Osteoblast (primary cell): ENCODE measurements around the gene ZNF536. TPM values are rescaled to one million over a fixed set of nuclear protein-coding genes. Genes with fewer than 3 reads are reported as not detected.

Source experiments
- DNase-seq: peaks from one replicate; pipeline ENCODE4 v3.0.0; 2011; ENCODE audit warnings: low spot score, mixed read lengths; ENCODE audit not compliant: insufficient read length; ENCODE audit errors: missing footprints
- H2AFZ ChIP-seq: 2 replicates; pipeline ENCODE4 v1.6.0; 2011; ENCODE audit warnings: mild to moderate bottlenecking, low read length
- H3K27ac ChIP-seq: 2 replicates; pipeline ENCODE4 v1.5.1; 2011; ENCODE audit warnings: mild to moderate bottlenecking, low read depth, low read length, moderate library complexity
- H3K27me3 ChIP-seq: 2 replicates; pipeline ENCODE4 v1.6.0; 2012; ENCODE audit warnings: mild to moderate bottlenecking, control low read depth, inconsistent platforms, low read length, moderate library complexity; ENCODE audit not compliant: insufficient read depth
- H3K36me3 ChIP-seq: 2 replicates; pipeline ENCODE4 v1.5.1; 2011; ENCODE audit warnings: mild to moderate bottlenecking, low read length, control low read depth, moderate library complexity; ENCODE audit not compliant: insufficient read depth
- H3K4me1 ChIP-seq: 2 replicates; pipeline ENCODE4 v1.5.1; 2011; ENCODE audit warnings: mild to moderate bottlenecking, low read length, control low read depth, moderate library complexity; ENCODE audit not compliant: insufficient read depth
- H3K4me2 ChIP-seq: 2 replicates; pipeline ENCODE4 v1.6.0; 2011; ENCODE audit warnings: mild to moderate bottlenecking, low read length; ENCODE audit not compliant: insufficient read depth
- H3K4me3 ChIP-seq: fragments of 200-600 bp; sonication (generic); 3 replicates; pipeline ENCODE4 v1.5.1; 2012; ENCODE audit warnings: mild to moderate bottlenecking, low read length, inconsistent platforms; ENCODE audit not compliant: insufficient read depth
- H3K79me2 ChIP-seq: 2 replicates; pipeline ENCODE4 v1.6.0; 2012; ENCODE audit warnings: mild to moderate bottlenecking, low read length, control low read depth, inconsistent platforms; ENCODE audit not compliant: insufficient read depth
- H3K9me3 ChIP-seq: 2 replicates; pipeline ENCODE4 v1.5.1; 2011; ENCODE audit warnings: low read depth, low read length, control low read depth
- H4K20me1 ChIP-seq: 2 replicates; pipeline ENCODE4 v1.6.0; 2012; ENCODE audit warnings: mild to moderate bottlenecking, low read length, control low read depth; ENCODE audit not compliant: insufficient read depth
- CTCF ChIP-seq: IDR thresholded peaks from 2 replicates; pipeline ENCODE4 v1.5.1; 2011; ENCODE audit warnings: mild to moderate bottlenecking, low read depth, low read length, moderate library complexity; ENCODE audit errors: extremely low read depth
- total RNA-seq: library from RNA; depleted of rRNA; stranded (reverse); fragments of >200 nt; gene quantifications from 2 replicates; pipeline ENCODE4 v1.2.3, GENCODE V29; 2012

Gene ZNF536
- total RNA-seq, 1 donor, result not detected

- Histone ChIP-seq H4K20me1 (no peaks in the 10 kb centered on the region), H3K27ac (no peak overlapping the region), H3K79me2 (no peaks in the 10 kb centered on the region), H3K9me3 (no peaks in the 10 kb centered on the region), H3K36me3 (no peaks in the 10 kb centered on the region), H2AFZ (no peak overlapping the region), H3K4me3 (no peak overlapping the region), H3K4me2 (no peak overlapping the region), H3K27me3 (no peaks in the 10 kb centered on the region), H3K4me1 (no peaks in the 10 kb centered on the region)
- TF ChIP-seq CTCF, result no peak
- DNase-seq, result no peak
These were observed 162.8 kb downstream of the ZNF536 start for GRCh38 chr19:30535011-30535410.

GRCh38 chr19:30536975-30537374, 164.8 kb downstream of the ZNF536 start:
- Histone ChIP-seq H3K9me3 (no peaks in the 10 kb centered on the region), H3K4me2 (no peak overlapping the region), H3K27ac (no peak overlapping the region), H3K79me2 (no peaks in the 10 kb centered on the region), H3K4me3 (no peak overlapping the region), H3K36me3 (no peaks in the 10 kb centered on the region), H3K27me3 (no peaks in the 10 kb centered on the region), H3K4me1 (no peaks in the 10 kb centered on the region), H2AFZ (no peak overlapping the region), H4K20me1 (no peaks in the 10 kb centered on the region)
- DNase-seq, result no peak
- no peak for TF ChIP-seq CTCF

- Histone ChIP-seq H3K4me3 (no peak overlapping the region), H3K79me2 (no peaks in the 10 kb centered on the region), H3K4me2 (no peak overlapping the region), H3K27ac (no peak overlapping the region), H3K36me3 (no peaks in the 10 kb centered on the region), H3K9me3 (no peaks in the 10 kb centered on the region), H3K4me1 (no peaks in the 10 kb centered on the region), H2AFZ (no peak overlapping the region), H3K27me3 (no peaks in the 10 kb centered on the region), H4K20me1 (no peaks in the 10 kb centered on the region)
- TF ChIP-seq CTCF, result no peak
- DNase-seq, result no peak
These were observed 167.1 kb downstream of the ZNF536 start for GRCh38 chr19:30539315-30539714.

GRCh38 chr19:30539981-30540380, 167.8 kb downstream of the ZNF536 start:
- Histone ChIP-seq H2AFZ (no peak overlapping the region), H3K27me3 (no peaks in the 10 kb centered on the region), H3K27ac (no peak overlapping the region), H3K36me3 (no peaks in the 10 kb centered on the region), H3K4me2 (no peak overlapping the region), H3K9me3 (no peaks in the 10 kb centered on the region), H4K20me1 (no peaks in the 10 kb centered on the region), H3K4me3 (no peak overlapping the region), H3K79me2 (no peaks in the 10 kb centered on the region), H3K4me1 (no peaks in the 10 kb centered on the region)
- DNase-seq, result no peak
- no peak for TF ChIP-seq CTCF
